MCF 10A (cell line): ENCODE data around the gene RFX5. TPM values are rescaled to one million over a fixed set of nuclear protein-coding genes. Genes with fewer than 3 reads are reported as not detected.

Experiments
- BruUV-seq: library from RNA; stranded (reverse); fragments of 400-500 nt; replicated peaks from 2 replicates; lab custom pipeline; 2021; lab: Mats Ljungman, UMichigan
- CTCF ChIA-PET: fragments of 300-600 bp; sonication (Branson Sonifier 250); formaldehyde crosslinking; extraction: SDS; loops from one replicate; lab custom pipeline; 2021; ENCODE audit warnings: antibody characterized with exemption, inconsistent platforms; lab: Yijun Ruan, JAX
- POLR2A ChIA-PET: fragments of 300-600, 350-650 bp; sonication (Branson Sonifier 250); formaldehyde crosslinking; extraction: SDS; loops from one replicate; lab custom pipeline; 2020; ENCODE audit warnings: antibody characterized with exemption, inconsistent platforms; lab: Yijun Ruan, JAX
- DNase-seq: peaks from one replicate; pipeline ENCODE4 v3.0.0-alpha.2; 2018; ENCODE audit not compliant: unreplicated experiment
- H3K27ac Mint-ChIP-seq: one replicate; pipeline ENCODE4 v1.8.0; 2022; ENCODE audit warnings: mild to moderate bottlenecking, low read depth, mixed read lengths; ENCODE audit not compliant: unreplicated experiment
- H3K27me3 Mint-ChIP-seq: one replicate; pipeline ENCODE4 v1.8.0; 2022; ENCODE audit warnings: mixed read lengths; ENCODE audit not compliant: insufficient read depth, unreplicated experiment
- H3K36me3 Mint-ChIP-seq: one replicate; pipeline ENCODE4 v1.8.0; 2022; ENCODE audit warnings: mild to moderate bottlenecking, moderate library complexity, mixed read lengths; ENCODE audit not compliant: insufficient read depth, unreplicated experiment
- H3K4me1 Mint-ChIP-seq: one replicate; pipeline ENCODE4 v1.8.0; 2022; ENCODE audit warnings: mixed read lengths; ENCODE audit not compliant: insufficient read depth, unreplicated experiment
- H3K4me3 Mint-ChIP-seq: one replicate; pipeline ENCODE4 v1.8.0; 2022; ENCODE audit warnings: mild to moderate bottlenecking, moderate library complexity, mixed read lengths; ENCODE audit not compliant: unreplicated experiment
- H3K9me3 Mint-ChIP-seq: one replicate; pipeline ENCODE4 v1.8.0; 2022; ENCODE audit warnings: mixed read lengths; ENCODE audit not compliant: unreplicated experiment
- CTCF ChIP-seq: fragments of 200-600 bp; IDR thresholded peaks from one replicate; pipeline ENCODE4 v1.8.0; 2022; ENCODE audit warnings: antibody characterized with exemption, mild to moderate bottlenecking; ENCODE audit not compliant: unreplicated experiment
- intact Hi-C: fragments of 100-400 bp; cut with micrococcal nuclease; formaldehyde crosslinking; loops from 2 replicates; pipeline ENCODE4 v1.14.1; 2022
- total RNA-seq: library from RNA; stranded (reverse); gene quantifications from 2 replicates; pipeline ENCODE4 v1.2.3, GENCODE V29; 2022

Gene RFX5
- total RNA-seq, 1 experiment from 2014 or later, result 26.5 TPM

GRCh38 chr1:151311011-151311410 lies 36.0 kb downstream of the RFX5 start:
- intact Hi-C loops, result loop anchor here (1.0 to 2.0 kb wide), 2 partner anchors 16 to 88 kb away; partner anchors contain the start of genes PI4KB and PSMB4
- H3K4me3 Mint-ChIP-seq, result no peak overlapping the region

GRCh38 chr1:151309811-151310323 lies 37.2 kb downstream of the RFX5 start:
- Mint-ChIP-seq H3K27ac (no peak overlapping the region), H3K9me3 (no peaks in the 10 kb centered on the region), H3K4me3 (no peak overlapping the region), H3K36me3 (peaks cover 78% of the 10 kb centered on the region), H3K27me3 (no peaks in the 10 kb centered on the region), H3K4me1 (peaks cover 32% of the 10 kb centered on the region)
- TF ChIP-seq CTCF, result no peak
- no peak for DNase-seq
- ChIA-PET POLR2A (interaction anchor here (0.8 to 10.5 kb wide), 9 partner anchors 9 to 90 kb away, joined by 3 to 253 read pairs (median 13); partner anchors contain the start of genes PI4KB, PSMB4 and ZNF687), CTCF (interaction anchor here (0.6 to 27.4 kb wide), 9 partner anchors 9 to 94 kb away, joined by 3 to 566 read pairs (median 6); no protein-coding TSS in a partner anchor)
- BruUV-seq, result no TSS peak
- intact Hi-C loops, result loop anchor here (2.0 kb wide), 1 partner anchor 89 kb away; the partner anchor contains the start of gene PSMB4

More at GRCh38 chr1:151311011-151311410, 36.0 kb downstream of the RFX5 start:
- no TSS peak for BruUV-seq
- TF ChIP-seq CTCF, result no peak
- DNase-seq, result no peak
- H3K9me3 Mint-ChIP-seq, result no peaks in the 10 kb centered on the region
- no peaks in the 10 kb centered on the region for H3K27me3 Mint-ChIP-seq
- H3K4me1 Mint-ChIP-seq, result peaks cover 40% of the 10 kb centered on the region
- POLR2A ChIA-PET, result interaction anchor here (0.5 to 10.5 kb wide), 29 partner anchors 8 to 633 kb away, joined by 3 to 253 read pairs (median 5); partner anchors contain the start of genes PI4KB, PIP5K1A, PSMB4 and RFX5
- no peak overlapping the region for H3K27ac Mint-ChIP-seq
- peaks cover 77% of the 10 kb centered on the region for H3K36me3 Mint-ChIP-seq
- CTCF ChIA-PET, result interaction anchor here (0.6 to 27.4 kb wide), 14 partner anchors 9 to 92 kb away, joined by 3 to 566 read pairs (median 6); partner anchors contain the start of genes PI4KB, PSMB4 and ZNF687

DNA sequence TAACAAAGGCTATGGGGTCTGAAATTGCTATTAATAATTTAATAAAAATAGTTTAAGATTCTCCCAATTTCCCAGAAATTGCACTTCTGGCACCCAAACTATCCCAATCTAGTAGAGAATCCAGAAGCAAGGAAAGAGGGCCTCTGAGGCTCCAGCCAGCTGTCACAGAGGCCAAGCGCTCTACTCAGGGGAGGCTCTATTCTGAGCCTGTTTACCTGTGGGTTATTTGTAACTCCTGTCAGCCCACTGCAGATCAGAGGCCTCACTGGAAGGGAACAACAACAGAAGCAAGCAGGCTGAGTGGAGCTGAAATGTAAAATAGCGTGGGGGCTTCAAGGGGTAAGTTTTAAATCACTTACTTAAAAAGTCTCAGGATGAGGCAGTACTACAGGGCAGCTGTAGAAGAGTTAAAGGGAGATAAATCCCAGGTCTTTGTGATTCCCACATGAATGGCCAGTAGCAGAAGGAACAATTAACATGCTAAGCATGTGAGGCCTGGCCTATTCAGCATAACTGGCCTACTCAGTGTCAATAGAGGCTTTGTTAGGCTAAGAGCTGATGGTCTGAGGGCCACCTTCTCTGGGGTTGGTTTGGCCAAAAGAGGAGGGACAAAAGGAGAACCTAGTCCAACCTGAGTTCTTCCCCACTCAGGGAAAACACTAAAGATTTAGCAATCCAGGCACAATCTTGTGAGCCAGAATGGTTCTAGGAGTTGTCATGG lies 52.1 kb downstream of the RFX5 start:
- Mint-ChIP-seq H3K36me3 (peaks cover 98% of the 10 kb centered on the region), H3K27me3 (no peaks in the 10 kb centered on the region), H3K4me1 (no peaks in the 10 kb centered on the region), H3K27ac (no peak overlapping the region), H3K9me3 (no peaks in the 10 kb centered on the region), H3K4me3 (no peak overlapping the region)
- POLR2A ChIA-PET, result interaction anchor here (0.6 to 6.3 kb wide), 14 partner anchors 11 to 113 kb away, joined by 3 to 39 read pairs (median 4); partner anchors contain the start of genes PSMD4 and SELENBP1
- BruUV-seq, result no TSS peak
- no peak for TF ChIP-seq CTCF
- intact Hi-C loops, result no loop called here
- CTCF ChIA-PET, result interaction anchor here (0.6 to 27.4 kb wide), 8 partner anchors 13 to 716 kb away, joined by 3 to 566 read pairs (median 5); no protein-coding TSS in a partner anchor
- no peak for DNase-seq

- Mint-ChIP-seq H3K36me3 (peaks cover 95% of the 10 kb centered on the region), H3K4me1 (no peaks in the 10 kb centered on the region), H3K9me3 (no peaks in the 10 kb centered on the region), H3K27ac (no peak overlapping the region), H3K27me3 (no peaks in the 10 kb centered on the region), H3K4me3 (no peak overlapping the region)
- ChIA-PET CTCF (interaction anchor here (1.4 to 27.4 kb wide), 3 partner anchors 18 to 48 kb away, joined by 3 to 566 read pairs (median 8); no protein-coding TSS in a partner anchor), POLR2A (interaction anchor here (0.6 to 6.3 kb wide), 11 partner anchors 9 to 124 kb away, joined by 3 to 39 read pairs (median 4); partner anchors contain the start of genes PI4KB, PSMB4 and SELENBP1)
- no TSS peak for BruUV-seq
- intact Hi-C loops, result no loop called here
- no peak for DNase-seq
- TF ChIP-seq CTCF, result no peak
Measured at GRCh38 chr1:151293093-151293492, 54.0 kb downstream of the RFX5 start.
